Stimulated activated naive CD4-positive, alpha-beta T cell treated with Interleukin-2 at 50 U/mL for 16 hours (primary cell): Measurements from ENCODE around the gene TFRC.
"Not testable (repeated sequence)": the region's sequence is repeated elsewhere in the genome, so short reads cannot be mapped to it uniquely, and the experiment has no call there.

ENCODE experiments used
- DNase-seq: peaks from one replicate; lab custom pipeline; 2025; lab: John Stamatoyannopoulos, UW

The TFRC gene

GRCh38 chr3:196081834-196082618, at the start of gene TFRC:
TFRC (minus strand) TSS chr3:196082090; CDS start chr3:196077099, 4,991 bp downstream.
- DNase-seq = peak; percentile 92

DNA sequence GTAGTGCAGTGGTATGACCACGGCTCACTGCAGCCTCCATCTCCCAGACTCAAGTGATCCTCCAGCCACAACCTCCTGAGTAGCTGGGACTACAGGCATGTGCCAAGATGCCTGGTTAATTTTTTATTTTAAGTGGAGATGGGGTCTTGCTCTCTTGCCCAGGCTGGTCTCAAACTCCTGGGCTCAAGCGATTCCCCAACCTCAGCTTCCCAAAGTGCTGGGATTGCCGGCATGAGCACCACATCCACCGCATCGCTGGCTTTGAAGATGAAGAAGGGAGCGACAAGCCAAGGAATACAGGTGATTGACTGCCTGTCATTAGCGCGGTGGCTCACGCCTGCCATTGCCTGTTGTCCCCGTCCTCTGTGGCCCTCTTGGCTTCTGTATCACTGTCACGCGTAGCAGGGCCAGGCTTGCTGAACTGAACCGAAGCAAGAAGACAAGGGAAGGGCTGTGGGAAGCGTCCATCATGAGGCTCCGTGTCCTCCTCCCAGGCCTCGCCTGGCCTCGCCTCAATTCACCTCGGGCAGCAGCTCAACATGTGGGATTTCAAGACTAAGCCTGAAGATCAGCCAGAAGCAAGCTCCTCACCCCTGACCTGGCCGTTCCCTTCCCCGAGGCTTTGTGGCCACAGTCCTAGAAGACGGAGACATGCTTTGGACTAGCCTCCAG, 46.4 kb upstream of the TFRC start:
- DNase-seq = no peak

DNA sequence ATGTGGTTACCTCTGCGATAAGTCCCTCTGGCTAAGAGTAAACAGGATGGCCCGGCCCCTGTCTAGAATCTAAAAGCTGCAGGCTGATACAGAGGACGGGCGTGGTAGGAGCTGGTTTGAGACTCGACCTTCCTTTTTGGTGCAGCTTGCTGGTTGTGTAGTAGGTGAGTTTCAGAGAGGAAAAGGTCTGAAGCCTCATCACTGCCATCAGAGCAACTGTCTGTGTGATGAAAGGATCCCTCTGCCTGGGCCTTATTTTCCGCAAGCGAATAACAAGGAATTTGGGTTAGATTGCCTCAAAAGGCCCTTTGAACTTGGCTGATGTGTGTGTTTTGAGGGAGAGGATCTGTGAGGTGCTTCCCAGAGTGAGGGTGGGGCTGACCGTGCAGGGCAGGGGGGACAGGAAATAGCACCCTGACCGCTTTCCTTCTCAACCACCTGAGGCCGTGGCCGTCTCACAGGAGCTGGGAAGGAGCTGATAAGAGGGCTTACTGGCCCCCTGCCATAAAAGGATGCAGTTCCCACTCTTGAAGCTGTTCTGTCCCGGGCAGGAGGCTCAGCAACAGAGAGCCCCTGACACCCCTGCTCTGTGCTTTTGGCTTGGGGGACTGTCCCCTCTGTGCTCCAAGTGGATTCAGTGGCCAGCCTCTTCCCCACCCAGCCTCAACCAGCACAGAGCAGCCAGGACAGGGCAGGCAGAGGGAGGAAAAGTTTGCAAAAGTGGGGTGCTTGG, 45.6 kb upstream of the TFRC start:
- DNase-seq = no peak

DNA sequence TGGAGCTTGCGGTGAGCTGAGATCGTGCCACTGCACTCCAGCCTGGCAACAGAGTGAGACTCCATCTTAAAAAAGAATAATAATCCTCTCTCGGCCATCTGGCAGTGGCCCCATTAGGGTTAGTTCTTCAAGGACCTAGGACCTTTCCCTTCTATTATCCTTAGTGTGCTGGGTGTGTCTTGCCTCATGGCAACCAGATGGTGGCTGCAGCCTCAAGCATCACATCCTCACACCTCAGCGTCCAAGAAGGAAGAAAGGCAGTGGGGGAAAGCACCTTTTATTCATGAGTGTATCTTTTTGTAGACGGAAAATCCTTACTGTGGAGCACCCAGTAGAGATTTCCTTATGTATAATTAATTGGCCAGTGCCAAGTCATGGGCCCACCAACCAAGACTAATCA, 42.7 kb upstream of the TFRC start:
- no peak for DNase-seq

- no peak for DNase-seq
These were observed 40.8 kb upstream of the TFRC start for GRCh38 chr3:196122688-196123046.

DNA sequence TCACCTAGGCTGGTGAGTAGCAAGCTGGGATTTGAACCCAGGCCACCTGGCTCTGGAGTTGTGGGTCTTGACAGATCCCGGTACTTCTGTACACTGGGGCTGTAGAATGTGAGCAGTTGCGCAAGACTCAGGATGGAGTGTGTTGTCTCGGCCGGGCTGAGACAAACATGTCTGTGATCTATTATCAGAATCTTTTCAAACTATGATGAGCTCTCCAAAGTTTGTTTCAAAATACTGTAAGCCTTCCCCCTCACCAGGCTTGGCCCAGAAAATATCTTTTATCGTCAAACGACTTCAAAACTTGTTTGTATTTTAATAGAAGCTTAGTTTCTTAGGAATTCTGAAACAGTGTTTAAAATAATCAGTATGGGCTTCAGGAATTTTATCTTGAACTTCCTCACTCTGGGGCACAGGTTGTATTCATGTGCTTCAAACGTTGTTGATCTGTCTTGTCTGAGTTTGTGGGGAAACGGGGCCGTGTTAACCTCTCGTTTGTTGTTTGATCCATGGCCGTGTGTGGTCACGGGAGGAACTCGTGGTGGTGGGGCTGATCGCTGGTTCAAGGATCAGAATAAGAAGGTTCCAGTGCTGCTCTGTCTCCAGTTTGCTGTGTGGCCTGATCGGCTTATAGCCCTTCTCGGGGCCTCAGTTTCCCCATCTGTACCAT, 40.3 kb upstream of the TFRC start:
- DNase-seq = no peak

DNA sequence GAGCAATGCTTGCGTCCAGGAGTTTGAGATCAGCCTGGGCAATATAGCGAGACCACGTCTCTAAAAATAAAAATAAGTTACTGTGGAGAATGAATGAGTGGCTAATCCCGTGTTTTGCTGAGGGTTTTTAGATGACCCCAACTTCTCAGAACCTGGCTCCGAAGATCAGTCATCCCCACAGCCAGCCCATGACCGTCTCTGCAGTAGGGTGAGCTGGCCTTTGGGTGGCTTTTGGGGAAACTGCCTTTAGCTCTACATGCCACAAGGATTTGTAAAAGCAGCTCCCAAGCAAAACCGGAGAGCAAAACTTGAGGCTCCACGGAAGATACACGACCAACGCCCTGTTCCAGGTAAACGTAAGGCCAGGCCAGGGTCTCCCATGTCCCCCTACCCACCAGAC, 39.2 kb upstream of the TFRC start:
- no peak for DNase-seq

DNA sequence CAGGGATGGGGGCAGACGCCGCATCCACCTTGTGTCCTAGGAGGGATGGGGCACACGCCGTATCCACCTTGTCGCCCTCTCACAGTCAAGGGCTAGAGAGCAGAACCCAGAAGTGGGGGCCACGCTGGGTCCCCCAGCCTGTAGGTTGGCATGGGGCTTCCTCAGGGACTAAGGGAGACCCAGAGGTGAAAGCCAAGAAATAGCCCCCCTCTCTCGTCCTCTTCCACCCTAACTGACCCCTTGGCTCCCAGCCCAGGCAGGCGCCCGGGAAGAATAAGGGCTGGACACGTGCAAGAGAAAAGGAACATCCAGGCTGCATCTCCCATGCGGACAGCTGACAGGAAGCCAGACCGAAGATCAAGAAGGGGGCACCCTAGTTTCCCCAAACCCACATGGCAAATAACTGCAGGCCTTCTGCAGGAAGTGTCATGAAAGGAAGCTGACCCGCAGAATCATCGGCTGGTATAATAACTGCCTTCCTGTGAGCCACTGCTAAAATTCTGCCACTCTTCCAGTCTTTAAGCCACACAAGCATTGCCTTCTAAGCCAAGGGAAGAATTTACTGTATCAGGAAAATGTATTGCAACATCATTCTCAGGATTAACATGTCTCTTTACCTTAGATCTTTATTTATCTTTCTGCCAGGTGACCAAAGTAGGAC, 38.5 kb upstream of the TFRC start:
- no peak for DNase-seq

DNA sequence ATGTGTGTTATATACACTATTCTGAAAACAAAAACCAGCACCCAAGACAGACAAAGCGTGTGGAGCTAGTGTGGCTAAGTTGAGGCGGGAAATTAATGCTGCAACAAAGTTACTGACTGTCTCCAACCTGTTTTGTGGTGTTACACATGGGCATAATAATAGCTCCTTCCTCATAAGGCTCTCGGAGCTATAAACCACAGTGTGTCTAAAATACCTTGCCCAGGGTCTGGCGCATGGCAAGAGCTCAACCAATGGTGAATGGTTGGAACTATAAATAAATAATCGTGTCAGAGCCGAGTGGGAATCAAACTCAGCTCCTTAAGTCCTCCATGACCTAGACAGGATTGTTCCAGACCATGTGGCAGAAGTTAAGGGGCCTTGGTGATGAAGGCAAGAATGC, 35.9 kb upstream of the TFRC start:
- no peak for DNase-seq

GRCh38 chr3:196115678-196116083, 33.8 kb upstream of the TFRC start:
- no peak for DNase-seq

GRCh38 chr3:196111939-196112386, 30.1 kb upstream of the TFRC start:
- peak; percentile 26 for DNase-seq

DNA sequence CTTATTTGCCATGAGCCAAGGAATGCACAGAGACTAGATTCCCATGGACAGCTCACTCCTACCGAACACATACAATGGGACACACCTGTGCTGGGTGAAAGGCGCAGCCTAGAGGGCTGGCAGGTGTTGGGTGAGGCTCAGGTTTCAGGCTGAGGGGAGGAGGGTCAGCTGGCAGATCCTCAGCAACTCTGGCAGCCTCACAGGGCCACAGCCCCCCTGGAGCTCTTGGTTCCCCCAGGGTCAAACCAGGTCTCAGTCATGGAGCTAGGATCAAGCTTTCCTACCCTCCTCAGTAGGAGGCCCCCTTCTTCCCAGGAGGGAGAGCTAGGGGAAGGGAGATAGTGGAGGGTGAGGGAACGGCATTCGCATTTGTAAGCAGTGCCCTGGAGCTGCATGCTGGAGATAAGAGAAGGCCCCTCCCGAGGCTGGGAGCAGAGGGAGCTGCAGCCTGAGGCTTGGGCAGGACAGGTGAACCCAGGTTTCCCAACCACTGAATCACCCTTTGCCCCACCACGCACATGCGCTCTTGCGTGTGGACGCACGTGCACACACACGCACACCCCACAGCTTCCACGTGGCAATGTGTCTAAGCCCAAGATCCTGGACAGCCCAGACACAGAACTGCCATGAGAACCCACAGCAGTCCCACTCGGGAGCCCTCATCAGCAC, 26.3 kb upstream of the TFRC start:
- no peak for DNase-seq

DNA sequence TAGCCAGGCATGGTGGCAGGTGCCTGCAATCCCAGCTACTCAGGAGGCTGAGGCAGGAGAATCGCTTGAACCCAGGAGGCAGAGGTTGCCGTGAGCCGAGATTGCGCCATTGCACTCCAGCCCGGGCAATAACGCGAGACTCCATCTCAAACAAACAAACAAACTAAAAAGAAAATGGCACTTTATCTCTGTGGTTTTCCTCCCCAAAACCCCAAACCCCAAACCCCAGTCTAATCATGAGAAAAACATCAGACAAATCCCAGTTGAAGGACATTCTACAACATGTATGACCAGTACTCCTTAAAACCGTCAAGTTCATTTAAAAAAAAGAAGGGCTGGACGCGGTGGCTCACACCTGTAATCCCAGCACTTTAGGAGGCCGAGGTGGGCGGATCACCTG, 22.8 kb upstream of the TFRC start:
- not testable (repeated sequence) for DNase-seq

DNA sequence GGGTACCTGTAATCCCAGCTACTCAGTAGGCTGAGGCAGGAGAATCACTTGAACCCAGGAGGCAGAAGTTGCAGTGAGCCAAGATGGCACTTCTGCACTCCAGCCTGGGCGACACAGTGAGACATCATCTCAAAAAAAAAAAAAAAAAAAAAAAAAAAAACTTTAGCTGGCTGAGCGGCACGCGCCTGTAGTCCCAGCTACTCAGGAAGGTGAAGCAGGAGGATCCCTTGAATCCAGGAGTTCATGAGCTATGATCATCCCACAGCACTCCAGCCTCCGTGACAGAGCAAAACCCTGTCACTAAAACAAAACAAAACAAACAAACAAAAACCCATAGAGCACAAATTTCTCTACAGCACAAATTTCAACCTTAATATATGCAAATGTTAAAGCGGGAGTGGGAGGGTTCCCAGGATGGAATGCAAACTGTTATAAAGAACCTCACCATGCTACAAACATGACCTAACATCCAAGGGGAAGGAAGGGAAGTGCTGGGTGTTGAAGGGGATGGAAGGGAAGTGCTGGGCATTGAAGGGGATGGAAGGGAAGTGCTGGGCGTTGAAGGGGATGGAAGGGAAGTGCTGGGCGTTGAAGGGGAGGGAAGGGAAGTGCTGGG, 16.6 kb upstream of the TFRC start:
- DNase-seq = not testable (repeated sequence)

DNA sequence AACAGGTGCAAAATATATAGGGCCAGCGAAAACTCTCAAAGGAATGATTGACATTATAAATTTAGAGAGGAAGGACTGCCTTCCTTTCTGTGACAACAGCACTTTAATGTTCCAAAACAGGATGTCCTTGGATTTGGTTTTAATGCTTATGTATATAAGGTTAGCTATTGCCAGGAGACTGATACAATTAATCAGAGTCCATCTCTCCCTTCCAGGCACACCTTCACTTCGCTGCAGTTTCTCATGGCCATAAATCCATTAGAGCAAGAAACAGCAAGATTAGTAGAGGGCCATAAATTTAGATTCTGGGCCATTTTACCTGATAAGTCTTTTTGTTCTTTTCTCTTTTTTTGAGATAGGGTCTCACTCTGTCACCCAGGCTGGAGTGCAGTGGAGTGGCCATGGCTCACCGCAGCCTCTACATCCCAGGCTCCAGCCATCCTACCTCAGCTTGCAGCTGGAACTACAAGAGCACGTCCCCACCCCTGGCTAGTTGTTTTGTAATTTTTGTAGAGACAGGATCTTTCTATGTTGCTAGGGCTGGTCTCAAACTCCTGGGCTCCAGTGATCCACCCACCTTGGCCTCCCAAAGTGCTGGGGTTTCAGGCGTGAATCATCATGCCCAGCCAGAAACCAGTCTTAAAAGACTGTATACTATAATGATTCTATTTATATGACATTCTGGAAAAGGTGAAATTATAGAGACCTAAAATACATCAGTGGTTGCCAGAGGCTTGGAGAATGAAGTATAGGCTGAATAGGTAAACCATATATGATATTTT, 15.7 kb upstream of the TFRC start:
- DNase-seq = no peak

DNA sequence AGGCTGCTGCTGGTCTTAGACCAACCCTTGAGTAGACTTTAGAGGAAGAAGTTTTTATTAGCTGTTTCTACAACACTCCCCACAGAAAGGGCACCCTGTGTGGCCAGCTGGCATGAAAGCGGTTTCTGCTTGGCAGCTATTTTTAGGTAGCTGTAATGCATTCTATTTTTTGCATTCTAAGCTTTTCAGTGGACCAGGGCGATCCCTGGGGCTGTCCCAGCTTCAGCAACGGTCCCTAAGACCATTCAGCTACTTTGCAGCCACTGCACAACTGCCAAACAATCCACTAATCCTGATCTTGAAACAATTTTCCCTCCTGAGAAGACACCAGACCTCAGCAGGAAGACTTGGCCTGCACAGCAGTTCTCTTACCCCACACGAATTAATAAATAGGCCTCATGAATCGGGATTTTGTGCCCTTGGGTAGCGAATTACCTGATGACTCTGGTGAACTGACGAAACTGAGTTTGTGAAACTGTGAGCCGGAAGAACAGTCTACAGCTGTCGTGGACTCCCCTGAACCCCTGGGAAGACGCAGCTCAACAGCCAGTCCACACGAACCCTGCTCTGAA, 14.6 kb upstream of the TFRC start:
- no peak for DNase-seq

DNA sequence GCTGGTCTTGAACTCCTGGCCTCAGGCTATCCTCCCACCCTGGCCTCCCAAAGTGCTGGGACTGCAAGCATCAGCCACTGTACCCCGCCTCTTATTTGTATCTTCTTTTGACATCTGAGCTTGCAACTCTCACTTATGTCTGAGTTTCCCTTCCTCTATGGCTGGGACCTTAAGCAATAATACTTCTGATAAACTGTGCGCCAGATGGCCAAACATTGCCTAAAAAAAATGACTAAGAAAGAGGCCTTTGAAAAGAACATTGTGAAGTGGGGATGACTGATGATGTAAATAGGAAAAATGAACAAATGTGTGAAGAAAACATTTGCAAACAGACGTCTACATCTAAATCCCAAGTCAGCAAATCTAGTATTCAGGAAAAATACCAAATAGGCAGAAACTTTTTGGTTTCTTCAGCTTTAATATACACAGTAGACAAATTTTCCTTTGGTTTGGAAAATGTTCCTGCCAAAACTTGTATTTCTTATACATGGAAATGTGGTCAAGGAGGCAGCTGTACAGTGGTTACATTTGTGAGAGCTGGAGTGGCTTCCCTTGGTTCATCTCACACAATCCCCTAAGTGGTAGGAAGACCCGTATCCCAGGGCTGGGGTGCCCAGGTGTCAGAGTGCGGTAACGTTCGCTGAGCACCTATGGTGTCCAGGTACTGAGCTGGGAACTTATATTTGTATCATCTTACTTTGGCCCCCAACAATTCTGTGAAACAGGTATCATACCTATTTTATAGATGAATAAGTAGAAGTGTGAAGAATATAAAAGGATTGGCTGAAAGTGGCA, 11.6 kb upstream of the TFRC start:
- no peak for DNase-seq

GRCh38 chr3:196087906-196088305, 6.0 kb upstream of the TFRC start:
- DNase-seq = no peak

- DNase-seq = no peak
These were observed 705 bp upstream of the TFRC start for GRCh38 chr3:196082619-196082971.
